ENCODE results near the gene GEN1. TPM values are rescaled to one million over a fixed set of nuclear protein-coding genes. Genes with fewer than 3 reads are reported as not detected.

GEN1 gene
- total RNA-seq, 1 donor from 2014 or later: 30.9 TPM

- Mint-ChIP-seq H3K4me1 (peaks cover 17% of the 10 kb centered on the region), H3K27me3 (peaks cover 38% of the 10 kb centered on the region), H3K4me3 (no peak overlapping the region), H3K36me3 (ENCODE audit: low read depth) (no peaks in the 10 kb centered on the region), H3K27ac (no peak overlapping the region), H3K9me3 (no peaks in the 10 kb centered on the region)
- no peak for DNase-seq
- intact Hi-C loops (cut with micrococcal nuclease): no loop called here
Observed at GRCh38 chr2:17795309-17795708, 41.4 kb downstream of the GEN1 start.

GRCh38 chr2:17798338-17798737, 44.4 kb downstream of the GEN1 start:
- no peak for DNase-seq
- Mint-ChIP-seq H3K27me3 (peaks cover 19% of the 10 kb centered on the region), H3K27ac (no peak overlapping the region), H3K4me1 (peaks cover 6% of the 10 kb centered on the region), H3K9me3 (no peaks in the 10 kb centered on the region), H3K4me3 (no peak overlapping the region), H3K36me3 (ENCODE audit: low read depth) (no peaks in the 10 kb centered on the region)
- intact Hi-C loops (cut with micrococcal nuclease): no loop called here

- H3K4me3 Mint-ChIP-seq: no peak overlapping the region
- H3K27me3 Mint-ChIP-seq: peaks cover 25% of the 10 kb centered on the region
- peaks cover 5% of the 10 kb centered on the region for H3K4me1 Mint-ChIP-seq
- no peak overlapping the region for H3K27ac Mint-ChIP-seq
- no peak for DNase-seq
- intact Hi-C loops (cut with micrococcal nuclease): no loop called here
- no peaks in the 10 kb centered on the region for H3K36me3 Mint-ChIP-seq (ENCODE audit: low read depth)
- H3K9me3 Mint-ChIP-seq: no peaks in the 10 kb centered on the region
Observed at GRCh38 chr2:17799301-17800120, 45.6 kb downstream of the GEN1 start.

- no peak overlapping the region for H3K27ac Mint-ChIP-seq
- intact Hi-C loops (cut with micrococcal nuclease): no loop called here
- no peaks in the 10 kb centered on the region for H3K36me3 Mint-ChIP-seq (ENCODE audit: low read depth)
- no peak for DNase-seq
- peaks cover 24% of the 10 kb centered on the region for H3K27me3 Mint-ChIP-seq
- no peak overlapping the region for H3K4me3 Mint-ChIP-seq
- H3K4me1 Mint-ChIP-seq: peaks cover 5% of the 10 kb centered on the region
- H3K9me3 Mint-ChIP-seq: no peaks in the 10 kb centered on the region
Observed at GRCh38 chr2:17800219-17800618, 46.3 kb downstream of the GEN1 start.

GRCh38 chr2:17800693-17801458, 46.9 kb downstream of the GEN1 start:
- H3K4me3 Mint-ChIP-seq: no peak overlapping the region
- DNase-seq: no peak
- no peak overlapping the region for H3K27ac Mint-ChIP-seq
- H3K4me1 Mint-ChIP-seq: peaks cover 5% of the 10 kb centered on the region
- intact Hi-C loops (cut with micrococcal nuclease): no loop called here
- no peaks in the 10 kb centered on the region for H3K36me3 Mint-ChIP-seq (ENCODE audit: low read depth)
- H3K9me3 Mint-ChIP-seq: no peaks in the 10 kb centered on the region
- peaks cover 22% of the 10 kb centered on the region for H3K27me3 Mint-ChIP-seq

GRCh38 chr2:17803497-17803896, 49.6 kb downstream of the GEN1 start:
- no peak overlapping the region for H3K4me3 Mint-ChIP-seq
- peaks cover 5% of the 10 kb centered on the region for H3K4me1 Mint-ChIP-seq
- H3K27ac Mint-ChIP-seq: no peak overlapping the region
- H3K27me3 Mint-ChIP-seq: peaks cover 20% of the 10 kb centered on the region
- intact Hi-C loops (cut with micrococcal nuclease): no loop called here
- no peaks in the 10 kb centered on the region for H3K36me3 Mint-ChIP-seq (ENCODE audit: low read depth)
- no peak for DNase-seq
- H3K9me3 Mint-ChIP-seq: no peaks in the 10 kb centered on the region

GRCh38 chr2:17804358-17804757, 50.4 kb downstream of the GEN1 start:
- peaks cover 18% of the 10 kb centered on the region for H3K27me3 Mint-ChIP-seq
- DNase-seq: no peak
- peaks cover 3% of the 10 kb centered on the region for H3K4me1 Mint-ChIP-seq
- no peaks in the 10 kb centered on the region for H3K36me3 Mint-ChIP-seq (ENCODE audit: low read depth)
- intact Hi-C loops (cut with micrococcal nuclease): no loop called here
- H3K27ac Mint-ChIP-seq: no peak overlapping the region
- H3K9me3 Mint-ChIP-seq: no peaks in the 10 kb centered on the region
- no peak overlapping the region for H3K4me3 Mint-ChIP-seq

- no peak overlapping the region for H3K4me3 Mint-ChIP-seq
- peaks cover 20% of the 10 kb centered on the region for H3K27me3 Mint-ChIP-seq
- intact Hi-C loops (cut with micrococcal nuclease): no loop called here
- no peaks in the 10 kb centered on the region for H3K36me3 Mint-ChIP-seq (ENCODE audit: low read depth)
- H3K9me3 Mint-ChIP-seq: no peaks in the 10 kb centered on the region
- H3K4me1 Mint-ChIP-seq: no peaks in the 10 kb centered on the region
- no peak for DNase-seq
- no peak overlapping the region for H3K27ac Mint-ChIP-seq
Observed at GRCh38 chr2:17805166-17805565, 51.2 kb downstream of the GEN1 start.

- no peaks in the 10 kb centered on the region for H3K4me1 Mint-ChIP-seq
- DNase-seq: no peak
- H3K9me3 Mint-ChIP-seq: no peaks in the 10 kb centered on the region
- intact Hi-C loops (cut with micrococcal nuclease): no loop called here
- H3K27me3 Mint-ChIP-seq: peaks cover 24% of the 10 kb centered on the region
- no peak overlapping the region for H3K27ac Mint-ChIP-seq
- H3K36me3 Mint-ChIP-seq (ENCODE audit: low read depth): no peaks in the 10 kb centered on the region
- H3K4me3 Mint-ChIP-seq: no peak overlapping the region
Observed at GRCh38 chr2:17805717-17806363, 51.9 kb downstream of the GEN1 start.

GRCh38 chr2:17813010-17813741, 59.2 kb downstream of the GEN1 start:
- no peaks in the 10 kb centered on the region for H3K9me3 Mint-ChIP-seq
- peaks cover 11% of the 10 kb centered on the region for H3K4me1 Mint-ChIP-seq
- H3K27ac Mint-ChIP-seq: no peak overlapping the region
- H3K27me3 Mint-ChIP-seq: peaks cover 39% of the 10 kb centered on the region
- intact Hi-C loops (cut with micrococcal nuclease): no loop called here
- no peak overlapping the region for H3K4me3 Mint-ChIP-seq
- no peak for DNase-seq
- H3K36me3 Mint-ChIP-seq (ENCODE audit: low read depth): no peaks in the 10 kb centered on the region

GRCh38 chr2:17813742-17814473, 60.0 kb downstream of the GEN1 start:
- Mint-ChIP-seq H3K27me3 (peaks cover 37% of the 10 kb centered on the region), H3K27ac (no peak overlapping the region), H3K4me1 (peaks cover 11% of the 10 kb centered on the region), H3K9me3 (no peaks in the 10 kb centered on the region), H3K36me3 (ENCODE audit: low read depth) (no peaks in the 10 kb centered on the region), H3K4me3 (no peak overlapping the region)
- intact Hi-C loops (cut with micrococcal nuclease): no loop called here
- DNase-seq: no peak

- Mint-ChIP-seq H3K4me3 (no peak overlapping the region), H3K36me3 (ENCODE audit: low read depth) (no peaks in the 10 kb centered on the region), H3K27ac (no peak overlapping the region), H3K27me3 (peaks cover 38% of the 10 kb centered on the region), H3K4me1 (peaks cover 11% of the 10 kb centered on the region), H3K9me3 (no peaks in the 10 kb centered on the region)
- no peak for DNase-seq
- intact Hi-C loops (cut with micrococcal nuclease): no loop called here
Observed at GRCh38 chr2:17814601-17815000, 60.7 kb downstream of the GEN1 start.
